ENCODE data around the gene CCDC85C.
A peak's percentile ranks its signal among the peaks of the same experiment; 100 is the strongest.
"Not testable (repeated sequence)": the region's sequence is repeated elsewhere in the genome, so short reads cannot be mapped to it uniquely, and the experiment has no call there.

CCDC85C gene

GRCh38 chr14:99603471-99604277 lies at the start of gene CCDC85C:
CCDC85C (minus strand) TSS chr14:99604207; CDS start chr14:99603959, 248 bp downstream.
- DNase-seq, result peak; percentile 46
- in situ Hi-C loops (cut with MboI; ENCODE audit: low pct_unique_long_range_greater_than_20kb, low sequenced_read_pairs), result no loop called here

GRCh38 chr14:99651953-99652746 lies 48.1 kb upstream of the CCDC85C start:
- no peak for DNase-seq
- in situ Hi-C loops (cut with MboI; ENCODE audit: low pct_unique_long_range_greater_than_20kb, low sequenced_read_pairs), result no loop called here

GRCh38 chr14:99650189-99650588 lies 46.2 kb upstream of the CCDC85C start:
- in situ Hi-C loops (cut with MboI; ENCODE audit: low pct_unique_long_range_greater_than_20kb, low sequenced_read_pairs), result no loop called here
- DNase-seq, result no peak

- in situ Hi-C loops (cut with MboI; ENCODE audit: low pct_unique_long_range_greater_than_20kb, low sequenced_read_pairs), result no loop called here
- DNase-seq, result no peak
Observed at GRCh38 chr14:99649643-99650042, 45.6 kb upstream of the CCDC85C start.

GRCh38 chr14:99649219-99649618 lies 45.2 kb upstream of the CCDC85C start:
- in situ Hi-C loops (cut with MboI; ENCODE audit: low pct_unique_long_range_greater_than_20kb, low sequenced_read_pairs), result no loop called here
- no peak for DNase-seq

GRCh38 chr14:99648027-99648784 lies 44.2 kb upstream of the CCDC85C start:
- no peak for DNase-seq
- in situ Hi-C loops (cut with MboI; ENCODE audit: low pct_unique_long_range_greater_than_20kb, low sequenced_read_pairs), result no loop called here

GRCh38 chr14:99647411-99647810 lies 43.4 kb upstream of the CCDC85C start:
- in situ Hi-C loops (cut with MboI; ENCODE audit: low pct_unique_long_range_greater_than_20kb, low sequenced_read_pairs), result no loop called here
- no peak for DNase-seq

GRCh38 chr14:99645545-99646505 lies 41.8 kb upstream of the CCDC85C start:
- in situ Hi-C loops (cut with MboI; ENCODE audit: low pct_unique_long_range_greater_than_20kb, low sequenced_read_pairs), result no loop called here
- no peak for DNase-seq

- in situ Hi-C loops (cut with MboI; ENCODE audit: low pct_unique_long_range_greater_than_20kb, low sequenced_read_pairs), result no loop called here
- no peak for DNase-seq
Observed at GRCh38 chr14:99644723-99645544, 40.9 kb upstream of the CCDC85C start, which contains the start of gene HHIPL1. HHIPL1 (plus strand) TSS chr14:99645129; CDS start chr14:99645208, 79 bp downstream.

- in situ Hi-C loops (cut with MboI; ENCODE audit: low pct_unique_long_range_greater_than_20kb, low sequenced_read_pairs), result no loop called here
- DNase-seq, result no peak
Observed at GRCh38 chr14:99644035-99644587, 40.1 kb upstream of the CCDC85C start.

- peak; percentile 43 for DNase-seq
- in situ Hi-C loops (cut with MboI; ENCODE audit: low pct_unique_long_range_greater_than_20kb, low sequenced_read_pairs), result no loop called here
Observed at GRCh38 chr14:99643343-99643742, 39.3 kb upstream of the CCDC85C start.

GRCh38 chr14:99642771-99643170 lies 38.8 kb upstream of the CCDC85C start:
- DNase-seq; in situ Hi-C loops (cut with MboI; ENCODE audit: low pct_unique_long_range_greater_than_20kb, low sequenced_read_pairs): not testable (repeated sequence)

GRCh38 chr14:99637624-99638023 lies 33.6 kb upstream of the CCDC85C start:
- in situ Hi-C loops (cut with MboI; ENCODE audit: low pct_unique_long_range_greater_than_20kb, low sequenced_read_pairs), result no loop called here
- DNase-seq, result no peak

GRCh38 chr14:99636487-99636886 lies 32.5 kb upstream of the CCDC85C start:
- in situ Hi-C loops (cut with MboI; ENCODE audit: low pct_unique_long_range_greater_than_20kb, low sequenced_read_pairs), result no loop called here
- DNase-seq, result peak; percentile 60

GRCh38 chr14:99635116-99635515 lies 31.1 kb upstream of the CCDC85C start:
- no peak for DNase-seq
- in situ Hi-C loops (cut with MboI; ENCODE audit: low pct_unique_long_range_greater_than_20kb, low sequenced_read_pairs), result no loop called here

- in situ Hi-C loops (cut with MboI; ENCODE audit: low pct_unique_long_range_greater_than_20kb, low sequenced_read_pairs), result no loop called here
- no peak for DNase-seq
Observed at GRCh38 chr14:99634443-99634842, 30.4 kb upstream of the CCDC85C start.

GRCh38 chr14:99633918-99634317 lies 29.9 kb upstream of the CCDC85C start:
- in situ Hi-C loops (cut with MboI; ENCODE audit: low pct_unique_long_range_greater_than_20kb, low sequenced_read_pairs), result no loop called here
- no peak for DNase-seq
